GM10248 (cell line): ENCODE measurements around the gene SLC2A4.
"Not testable (repeated sequence)": the region's sequence is repeated elsewhere in the genome, so short reads cannot be mapped to it uniquely, and the experiment has no call there.

Experiments
- CTCF ChIA-PET: fragments of 300-600 bp; sonication (Branson Sonifier 250); formaldehyde crosslinking; extraction: SDS; loops from one replicate; lab custom pipeline; 2021; ENCODE audit warnings: antibody characterized with exemption; lab: Yijun Ruan, JAX
- POLR2A ChIA-PET: fragments of 350-650 bp; sonication (Branson Sonifier 250); formaldehyde crosslinking; extraction: SDS; loops from one replicate; lab custom pipeline; 2020; ENCODE audit warnings: antibody characterized with exemption; lab: Yijun Ruan, JAX
- DNase-seq: peaks from one replicate; pipeline ENCODE4 v3.0.0; 2012; ENCODE audit errors: extremely low spot score
- TF ChIP-seq, protein P1 (sequence below): IDR thresholded peaks from 2 replicates; pipeline ENCODE4 v1.5.1; 2012; ENCODE audit warnings: mild to moderate bottlenecking, low read depth; ENCODE audit errors: extremely low read depth, missing control alignments, control extremely low read depth

Gene SLC2A4

DNA sequence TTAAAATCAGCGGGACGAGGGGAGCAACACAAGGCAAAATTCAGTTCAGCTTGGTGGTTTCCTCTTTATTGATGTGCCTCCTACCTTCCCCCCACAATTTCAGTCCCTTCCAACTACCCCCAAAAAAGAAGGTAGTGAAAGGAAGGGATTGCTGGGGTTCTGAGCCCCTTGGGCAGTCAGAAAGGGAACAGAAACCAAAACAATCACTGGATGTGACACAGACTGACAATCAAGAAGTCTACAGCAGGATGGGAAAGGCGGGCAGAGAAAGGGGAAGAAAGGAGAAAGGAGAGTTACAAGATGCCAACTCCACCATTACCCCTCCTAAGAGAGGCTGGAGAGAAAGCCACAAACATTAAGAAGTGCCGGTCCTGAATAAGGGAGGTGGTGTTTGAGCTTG lies 41.1 kb upstream of the SLC2A4 start:
- ChIA-PET POLR2A (no interaction called here), CTCF (interaction anchor here (1.3 to 1.8 kb wide), 3 partner anchors 11 to 63 kb away, joined by 3 to 6 read pairs (median 3); partner anchors contain the start of genes ACADVL, CTDNEP1 and DLG4)
- TF ChIP-seq, protein P1, sequence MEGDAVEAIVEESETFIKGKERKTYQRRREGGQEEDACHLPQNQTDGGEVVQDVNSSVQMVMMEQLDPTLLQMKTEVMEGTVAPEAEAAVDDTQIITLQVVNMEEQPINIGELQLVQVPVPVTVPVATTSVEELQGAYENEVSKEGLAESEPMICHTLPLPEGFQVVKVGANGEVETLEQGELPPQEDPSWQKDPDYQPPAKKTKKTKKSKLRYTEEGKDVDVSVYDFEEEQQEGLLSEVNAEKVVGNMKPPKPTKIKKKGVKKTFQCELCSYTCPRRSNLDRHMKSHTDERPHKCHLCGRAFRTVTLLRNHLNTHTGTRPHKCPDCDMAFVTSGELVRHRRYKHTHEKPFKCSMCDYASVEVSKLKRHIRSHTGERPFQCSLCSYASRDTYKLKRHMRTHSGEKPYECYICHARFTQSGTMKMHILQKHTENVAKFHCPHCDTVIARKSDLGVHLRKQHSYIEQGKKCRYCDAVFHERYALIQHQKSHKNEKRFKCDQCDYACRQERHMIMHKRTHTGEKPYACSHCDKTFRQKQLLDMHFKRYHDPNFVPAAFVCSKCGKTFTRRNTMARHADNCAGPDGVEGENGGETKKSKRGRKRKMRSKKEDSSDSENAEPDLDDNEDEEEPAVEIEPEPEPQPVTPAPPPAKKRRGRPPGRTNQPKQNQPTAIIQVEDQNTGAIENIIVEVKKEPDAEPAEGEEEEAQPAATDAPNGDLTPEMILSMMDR: no peak
- DNase-seq: no peak

DNA sequence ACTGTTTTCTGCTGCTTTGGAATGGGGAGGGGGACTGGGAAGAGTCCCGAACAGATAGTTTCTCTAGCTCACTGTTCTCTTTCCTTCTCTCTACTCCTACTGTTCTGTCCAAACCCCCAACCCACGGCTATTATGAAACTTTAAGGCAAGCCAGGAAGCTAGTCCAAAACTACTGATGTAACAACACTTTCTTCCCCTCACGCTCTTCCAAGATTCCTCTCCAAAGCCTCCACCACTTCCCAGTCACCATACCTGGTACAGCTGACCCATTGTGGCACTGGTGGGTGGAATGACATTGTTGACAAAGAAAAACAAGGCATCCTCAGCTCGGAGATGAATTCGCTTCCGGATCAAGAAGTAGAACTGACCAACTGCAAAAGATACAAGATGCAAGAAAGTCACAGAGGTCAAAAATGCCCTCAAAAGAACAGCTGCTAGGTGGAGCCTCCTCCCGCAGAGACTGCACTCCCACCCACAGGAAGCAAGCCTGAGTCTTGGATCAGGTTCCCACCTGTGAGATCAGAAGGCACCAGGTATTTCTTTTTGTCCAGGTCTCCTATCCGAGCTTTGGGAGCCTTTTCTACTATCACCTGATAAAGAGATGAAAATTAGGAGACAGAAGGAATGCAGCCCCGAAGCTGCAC lies 40.3 kb upstream of the SLC2A4 start:
- POLR2A ChIA-PET: interaction anchor here (2.3 kb wide), 1 partner anchor 10 kb away, joined by 11 read pairs; the partner anchor contains the start of genes CTDNEP1 and ELP5
- CTCF ChIA-PET: interaction anchor here (1.3 to 1.8 kb wide), 5 partner anchors 10 to 446 kb away, joined by 3 to 6 read pairs (median 3); partner anchors contain the start of genes ACADVL, CTDNEP1, DLG4 and TP53
- DNase-seq: no peak
- TF ChIP-seq, protein P1: no peak

DNA sequence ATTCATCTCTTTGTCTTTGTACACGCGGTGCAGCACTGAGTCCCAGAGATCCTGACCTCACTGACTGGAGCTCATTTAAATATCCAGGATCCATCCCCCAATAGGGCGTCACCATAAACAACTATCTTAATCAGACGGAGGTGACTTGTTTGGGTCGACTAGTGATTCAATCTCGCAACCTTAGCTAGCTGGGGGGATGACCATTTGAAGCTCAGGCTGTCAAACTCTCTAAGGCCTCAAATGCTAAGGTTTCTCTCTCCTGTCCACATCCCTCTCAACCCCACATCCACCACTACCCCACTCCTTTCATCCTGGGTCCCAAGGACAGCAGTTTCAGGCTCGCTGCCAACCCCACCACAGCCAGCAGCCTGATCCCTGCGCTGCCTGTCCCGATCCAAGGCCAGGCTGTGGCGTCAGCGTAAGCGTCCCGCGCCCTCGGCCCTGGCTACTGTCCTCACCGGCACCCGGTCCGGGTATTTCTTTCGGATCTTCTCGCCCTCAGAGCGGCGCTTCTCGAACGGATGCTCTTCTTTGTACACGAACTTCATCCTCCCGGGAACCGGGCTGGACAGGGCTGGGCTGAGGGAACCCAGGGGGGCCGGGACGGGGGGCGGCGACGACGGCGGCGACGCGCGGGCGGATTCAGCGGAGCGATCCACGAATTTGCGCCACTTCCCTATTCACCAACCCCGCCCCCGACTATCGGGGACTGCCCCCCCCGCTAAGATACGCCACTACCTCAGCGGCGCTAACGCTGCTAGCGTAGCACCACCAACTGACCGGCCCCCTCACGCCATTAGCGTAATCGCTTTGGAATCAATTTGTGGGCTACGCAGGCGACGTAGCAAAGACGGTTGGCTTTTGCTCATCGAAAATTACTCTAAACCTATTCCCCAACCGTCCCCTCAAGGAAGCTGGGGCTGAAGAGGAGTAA lies 39.5 kb upstream of the SLC2A4 start, which contains the start of gene GABARAP:
GABARAP (minus strand) TSS at position 667 of the 934 bp plus-strand sequence; CDS start at position 548, 119 bp downstream.
- CTCF ChIA-PET: interaction anchor here (1.3 to 1.8 kb wide), 6 partner anchors 9 to 445 kb away, joined by 3 to 6 read pairs (median 4); partner anchors contain the start of genes ACADVL, CTDNEP1, DLG4 and TP53
- POLR2A ChIA-PET: interaction anchor here (0.7 to 2.3 kb wide), 5 partner anchors 8 to 611 kb away, joined by 3 to 11 read pairs (median 3); partner anchors contain the start of genes CTDNEP1, DVL2 and ELP5
- TF ChIP-seq, protein P1: no peak
- peak; percentile 79 for DNase-seq

DNA sequence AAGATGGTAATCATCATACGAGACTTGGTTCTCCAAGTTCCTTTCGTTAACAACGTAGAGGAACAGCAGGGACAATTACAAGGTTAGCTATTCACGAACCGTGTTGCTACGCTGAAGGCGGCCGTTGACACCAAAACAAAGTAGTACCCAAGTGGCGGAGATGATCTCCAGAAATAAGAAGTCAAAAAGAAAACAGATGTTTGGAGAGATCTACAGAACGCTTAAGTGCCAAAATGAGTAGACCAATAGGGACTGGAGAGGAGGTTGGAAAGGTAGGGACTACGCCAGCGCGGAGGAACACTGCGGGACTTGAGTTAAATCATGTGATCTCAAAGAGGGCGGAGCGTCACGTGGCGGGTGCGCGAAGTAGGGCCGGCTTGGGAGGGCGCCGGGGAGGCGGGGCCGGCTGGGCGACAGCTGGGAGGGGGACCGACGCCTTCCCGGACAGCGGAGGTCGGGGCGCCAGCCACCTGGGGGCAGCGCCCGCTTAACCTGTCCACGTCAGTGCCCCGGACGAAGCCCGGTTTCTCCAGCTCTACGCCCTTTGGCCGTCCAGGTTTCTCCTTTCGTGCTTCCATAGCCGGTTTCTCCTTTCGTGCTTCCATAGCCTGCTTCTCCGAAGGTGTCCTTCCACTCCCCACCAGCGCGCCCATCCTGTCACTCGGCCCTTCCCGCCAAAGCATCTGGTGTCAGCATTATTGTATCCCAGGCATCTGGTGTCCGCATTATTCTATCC lies 38.6 kb upstream of the SLC2A4 start:
- TF ChIP-seq, protein P1: no peak
- CTCF ChIA-PET: interaction anchor here (1.3 to 1.8 kb wide), 4 partner anchors 8 to 445 kb away, joined by 3 to 6 read pairs (median 4); partner anchors contain the start of genes CTDNEP1 and TP53
- peak; percentile 90 for DNase-seq

DNA sequence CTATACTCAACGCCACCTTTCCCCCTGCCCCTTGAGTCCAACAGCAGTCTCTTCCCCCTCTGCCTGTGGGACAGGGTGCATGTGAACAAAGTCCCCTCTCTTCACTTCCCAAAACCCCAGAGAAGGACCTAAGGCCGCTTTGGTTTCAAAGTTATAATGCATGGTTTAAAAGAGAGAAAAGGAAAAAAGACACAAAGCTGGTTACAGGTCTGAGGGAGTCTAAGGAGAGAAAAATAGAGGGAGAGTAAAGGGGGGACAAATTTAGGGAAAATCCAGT lies 38.1 kb upstream of the SLC2A4 start:
- POLR2A ChIA-PET: interaction anchor here (0.5 to 2.3 kb wide), 3 partner anchors 8 to 29 kb away, joined by 3 to 11 read pairs (median 5); partner anchors contain the start of genes CTDNEP1 and ELP5
- TF ChIP-seq, protein P1: no peak
- CTCF ChIA-PET: interaction anchor here (1.3 kb wide), 1 partner anchor 8 kb away, joined by 5 read pairs; the partner anchor contains the start of gene CTDNEP1
- no peak for DNase-seq

More for the DNA sequence above, 38.6 kb upstream of the SLC2A4 start:
- POLR2A ChIA-PET: interaction anchor here (0.5 to 2.3 kb wide), 6 partner anchors 8 to 610 kb away, joined by 3 to 11 read pairs (median 3); partner anchors contain the start of genes CTDNEP1, DVL2 and ELP5

DNA sequence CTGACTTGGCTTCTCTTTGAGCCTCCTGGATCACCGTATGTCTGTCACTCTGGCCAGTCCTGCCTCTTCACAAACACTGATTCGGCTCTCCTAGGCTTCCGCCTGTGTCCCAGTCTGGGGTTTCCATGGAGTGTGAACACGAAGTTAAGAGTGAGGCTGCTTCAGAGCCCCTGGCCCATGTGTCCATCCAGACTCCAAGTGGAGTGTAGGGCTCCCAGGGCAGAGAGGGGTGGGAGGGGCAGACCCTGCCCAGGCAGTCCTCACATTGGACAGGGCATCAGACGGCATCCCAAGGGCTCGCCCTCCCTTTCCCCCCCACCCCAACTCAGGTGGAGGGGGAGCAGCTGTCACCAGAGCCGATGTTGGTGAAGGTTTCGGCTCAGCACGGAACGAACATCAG lies 37.7 kb upstream of the SLC2A4 start:
- DNase-seq, CTCF ChIA-PET, POLR2A ChIA-PET: not testable (repeated sequence)
